HG02938 (cell line): ENCODE measurements around the gene FBLN5.
"Not testable (repeated sequence)": the region's sequence is repeated elsewhere in the genome, so short reads cannot be mapped to it uniquely, and the experiment has no call there.

ENCODE experiments used
- ATAC-seq: cut with Tn5 transposase; IDR thresholded peaks from one replicate; pipeline ENCODE4 v1.9.1; 2021; ENCODE audit warnings: mild to moderate bottlenecking, moderate library complexity; ENCODE audit not compliant: unreplicated experiment

Gene FBLN5

GRCh38 chr14:91911474-91912032, 35.9 kb downstream of the FBLN5 start:
- no peak for ATAC-seq

GRCh38 chr14:91910196-91910595, 37.3 kb downstream of the FBLN5 start:
- no peak for ATAC-seq

GRCh38 chr14:91906374-91906773, 41.1 kb downstream of the FBLN5 start:
- ATAC-seq: no peak

- ATAC-seq: no peak
Observed at GRCh38 chr14:91904956-91905645, 42.4 kb downstream of the FBLN5 start.

GRCh38 chr14:91904483-91904882, 43.0 kb downstream of the FBLN5 start:
- ATAC-seq: no peak

- no peak for ATAC-seq
Observed at GRCh38 chr14:91903070-91903469, 44.4 kb downstream of the FBLN5 start.

GRCh38 chr14:91902336-91902735, 45.2 kb downstream of the FBLN5 start:
- no peak for ATAC-seq

GRCh38 chr14:91901449-91902226, 45.9 kb downstream of the FBLN5 start:
- no peak for ATAC-seq

GRCh38 chr14:91899806-91900205, 47.7 kb downstream of the FBLN5 start:
- no peak for ATAC-seq

- no peak for ATAC-seq
Observed at GRCh38 chr14:91899213-91899612, 48.3 kb downstream of the FBLN5 start.

GRCh38 chr14:91898372-91898771, 49.1 kb downstream of the FBLN5 start:
- ATAC-seq: no peak

GRCh38 chr14:91897716-91898115, 49.8 kb downstream of the FBLN5 start:
- not testable (repeated sequence) for ATAC-seq

- ATAC-seq: no peak
Observed at GRCh38 chr14:91897106-91897701, 50.3 kb downstream of the FBLN5 start.

GRCh38 chr14:91896419-91896818, 51.1 kb downstream of the FBLN5 start:
- ATAC-seq: no peak

- ATAC-seq: no peak
Observed at GRCh38 chr14:91893669-91894068, 53.8 kb downstream of the FBLN5 start.

GRCh38 chr14:91893007-91893406, 54.5 kb downstream of the FBLN5 start:
- ATAC-seq: no peak

- ATAC-seq: no peak
Observed at GRCh38 chr14:91891721-91892220, 55.7 kb downstream of the FBLN5 start.

GRCh38 chr14:91891101-91891500, 56.4 kb downstream of the FBLN5 start:
- ATAC-seq: no peak

- ATAC-seq: no peak
Observed at GRCh38 chr14:91890291-91890749, 57.2 kb downstream of the FBLN5 start.

- no peak for ATAC-seq
Observed at GRCh38 chr14:91889477-91890211, 57.9 kb downstream of the FBLN5 start.
